HepG2 (cell line): ENCODE measurements around the gene BANK1. TPM values are rescaled to one million over a fixed set of nuclear protein-coding genes. Genes with fewer than 3 reads are reported as not detected.

Experiments used
- CTCF ChIP-seq: sonication (generic); formaldehyde crosslinking; IDR thresholded peaks from 2 replicates; pipeline ENCODE4 v1.5.0; 2020; ENCODE audit warnings: mild to moderate bottlenecking, missing genetic modification reagents, moderate library complexity
- HNRNPL ChIP-seq: fragments of 200-400 bp; formaldehyde crosslinking; IDR thresholded peaks from 2 replicates; pipeline ENCODE4 v1.6.1; 2017; ENCODE audit warnings: mild to moderate bottlenecking, low read depth, low read length
- NCOA5 ChIP-seq: sonication (generic); formaldehyde crosslinking; IDR thresholded peaks from 2 replicates; pipeline ENCODE4 v1.4.0; 2020; ENCODE audit warnings: missing genetic modification reagents
- PITX1 ChIP-seq: sonication (generic); formaldehyde crosslinking; IDR thresholded peaks from 2 replicates; pipeline ENCODE4 v1.5.1; 2020; ENCODE audit warnings: mild to moderate bottlenecking, missing genetic modification reagents
- SP1 ChIP-seq, 2 experiments: fragments of 450-650 bp in 1 of 2; sonication (generic) in 1 of 2; formaldehyde crosslinking in 1 of 2; IDR thresholded peaks; 2 replicates each; pipeline versions ENCODE4 v1.4.0 to v1.6.1; 2016 to 2020; ENCODE audit warnings: missing genetic modification reagents in 1 of 2
- ZFP62 ChIP-seq: sonication (generic); formaldehyde crosslinking; IDR thresholded peaks from 2 replicates; pipeline ENCODE4 v1.4.0; 2020; ENCODE audit warnings: missing genetic modification reagents
- ZKSCAN5 ChIP-seq: sonication (generic); formaldehyde crosslinking; IDR thresholded peaks from 2 replicates; pipeline ENCODE4 v1.5.1; 2020; ENCODE audit warnings: mild to moderate bottlenecking, missing genetic modification reagents
- ZMAT3 ChIP-seq: sonication (generic); formaldehyde crosslinking; conservative IDR thresholded peaks from 2 replicates; pipeline ENCODE4 v1.7.0; 2021; ENCODE audit warnings: missing genetic modification reagents
- ZNF33B ChIP-seq: sonication (generic); formaldehyde crosslinking; IDR thresholded peaks from 2 replicates; pipeline ENCODE4 v1.5.1; 2020; ENCODE audit warnings: mild to moderate bottlenecking, missing genetic modification reagents
- ZNF687 ChIP-seq: sonication (generic); formaldehyde crosslinking; IDR thresholded peaks from 2 replicates; pipeline ENCODE4 v1.5.1; 2020; ENCODE audit warnings: mild to moderate bottlenecking, missing genetic modification reagents, moderate library complexity
- polyA plus RNA-seq, 8 experiments: library from polyadenylated mRNA; depleted of rRNA in 3 of 8; stranded (reverse) in 7 of 8; unstranded in 1 of 8; fragments of >200 nt; fragmentation: Illumina TruSeq in 4 of 8; extraction: Trizol in 4 of 8; gene quantifications; 2 replicates each; pipeline versions ENCODE4 v1.2.1 to v1.2.3, GENCODE V29; 2011 to 2016; ENCODE audit warnings: low read depth in 4 of 8, missing spikeins in 1 of 8, mixed read lengths in 1 of 8; ENCODE audit not compliant: insufficient read depth in 1 of 8
- total RNA-seq, 5 experiments: library from RNA; depleted of rRNA; stranded (reverse); fragments of >200 nt; fragmentation: Illumina TruSeq; extraction: Trizol; gene quantifications; 2 replicates each; pipeline ENCODE4 v1.2.3, GENCODE V29; 2016; ENCODE audit warnings: low read depth in 1 of 5

Gene BANK1
- total and polyA plus RNA-seq, 2 of the 13 experiments (the other 11 are each of a cell fraction or from before 2014, with no cell fraction given) = 0.15 TPM; not detected in 1

DNA sequence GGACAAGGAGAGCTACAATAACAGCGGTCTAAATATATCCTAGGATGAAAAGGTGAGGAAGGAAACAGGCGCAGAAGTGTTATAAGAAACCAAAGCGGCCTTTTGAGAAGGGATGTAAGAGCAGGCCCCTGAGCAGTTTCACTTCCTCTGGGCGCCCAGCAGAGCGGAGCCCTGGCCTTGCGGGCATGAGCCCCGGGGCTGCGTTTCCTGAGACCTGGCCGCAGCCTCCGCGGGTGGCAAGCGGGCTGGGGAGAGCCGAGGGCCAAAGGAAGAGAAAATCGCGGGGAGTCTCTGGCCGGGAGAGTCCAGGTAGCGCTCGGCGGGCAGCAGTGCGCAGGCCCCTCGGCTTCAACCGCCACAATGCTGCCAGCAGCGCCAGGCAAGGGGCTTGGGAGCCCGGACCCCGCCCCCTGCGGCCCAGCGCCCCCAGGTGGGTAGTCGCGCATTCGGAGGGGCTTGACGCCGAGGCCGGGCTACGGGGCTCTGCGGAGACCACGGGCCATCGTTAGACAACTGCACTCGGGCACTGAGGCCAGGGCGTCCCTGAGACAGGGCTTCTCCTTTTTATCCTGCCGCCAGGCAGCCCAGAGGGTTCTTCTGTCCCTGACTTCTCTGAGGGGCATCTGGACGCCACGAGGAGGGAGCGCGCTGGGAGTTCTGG is at the start of gene BANK1 (continued):
- peak; percentile 69 for TF ChIP-seq CTCF (CRISPR knock-in tag)
- TF ChIP-seq SP1 (IDR thresholded peaks at IDR 0.05) = no peak
- peak; percentile 50; the same call in 1 of the 2 replicates for TF ChIP-seq SP1 (CRISPR knock-in tag; IDR thresholded peaks at IDR 0.05)
- no peak for TF ChIP-seq ZFP62 (CRISPR knock-in tag)
- TF ChIP-seq ZNF687 (CRISPR knock-in tag) = peak; percentile 67
- no peak for TF ChIP-seq PITX1 (CRISPR knock-in tag)
- no peak for TF ChIP-seq NCOA5 (CRISPR knock-in tag)
- peak; percentile 69; the same call in 1 of the 2 replicates for TF ChIP-seq HNRNPL
- 0 out of 2 replicates have a peak, but pooled peaks have one; percentile 34 for TF ChIP-seq ZNF33B (CRISPR knock-in tag)
- no peak for TF ChIP-seq ZMAT3 (CRISPR knock-in tag)
- TF ChIP-seq ZKSCAN5 (CRISPR knock-in tag) = no peak
